ENCODE data around the gene CYTH3. TPM values are rescaled to one million over a fixed set of nuclear protein-coding genes. Genes with fewer than 3 reads are reported as not detected.

CYTH3 gene
- total RNA-seq, 1 donor from 2014 or later = 2.6 TPM

DNA sequence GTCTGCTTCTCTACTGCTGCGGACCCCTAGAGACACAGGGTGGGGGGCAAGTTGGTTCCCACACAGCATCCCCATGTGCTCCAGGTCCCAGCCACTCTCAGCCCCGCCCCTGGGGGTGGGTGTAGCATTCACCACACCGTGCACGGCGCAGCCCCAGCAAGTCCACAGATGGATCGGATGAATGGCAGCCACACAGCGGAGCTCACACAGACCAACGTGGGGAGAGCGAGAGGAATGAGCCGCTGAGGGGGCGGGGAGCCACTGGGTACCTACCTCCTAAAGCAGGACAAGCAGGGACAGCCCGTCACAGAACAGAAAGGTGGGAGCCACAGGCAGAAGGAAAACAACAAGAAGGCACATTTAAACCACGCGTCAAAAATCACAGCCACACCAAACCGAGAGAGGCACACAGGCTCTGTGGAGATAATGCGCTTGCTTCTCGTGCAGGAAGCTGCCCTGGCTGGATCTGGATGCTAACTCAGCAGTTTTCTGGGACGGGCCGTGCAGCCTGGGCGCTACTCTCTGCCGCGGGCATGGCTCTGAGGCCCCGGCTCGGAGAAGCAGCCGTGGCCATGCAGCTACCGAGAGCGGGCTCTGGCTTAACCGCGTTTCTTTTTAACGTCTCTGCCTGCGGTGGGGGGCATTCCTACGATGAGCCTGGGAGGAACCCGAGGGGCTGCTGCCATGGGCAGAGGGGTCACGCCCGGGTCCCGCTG lies 102.5 kb downstream of the CYTH3 start:
- intact Hi-C loops (cut with micrococcal nuclease) = no loop called here
- POLR2A ChIA-PET = no interaction called here
- no peaks in the 10 kb centered on the region for H3K27me3 Mint-ChIP-seq
- TF ChIP-seq, protein P1, sequence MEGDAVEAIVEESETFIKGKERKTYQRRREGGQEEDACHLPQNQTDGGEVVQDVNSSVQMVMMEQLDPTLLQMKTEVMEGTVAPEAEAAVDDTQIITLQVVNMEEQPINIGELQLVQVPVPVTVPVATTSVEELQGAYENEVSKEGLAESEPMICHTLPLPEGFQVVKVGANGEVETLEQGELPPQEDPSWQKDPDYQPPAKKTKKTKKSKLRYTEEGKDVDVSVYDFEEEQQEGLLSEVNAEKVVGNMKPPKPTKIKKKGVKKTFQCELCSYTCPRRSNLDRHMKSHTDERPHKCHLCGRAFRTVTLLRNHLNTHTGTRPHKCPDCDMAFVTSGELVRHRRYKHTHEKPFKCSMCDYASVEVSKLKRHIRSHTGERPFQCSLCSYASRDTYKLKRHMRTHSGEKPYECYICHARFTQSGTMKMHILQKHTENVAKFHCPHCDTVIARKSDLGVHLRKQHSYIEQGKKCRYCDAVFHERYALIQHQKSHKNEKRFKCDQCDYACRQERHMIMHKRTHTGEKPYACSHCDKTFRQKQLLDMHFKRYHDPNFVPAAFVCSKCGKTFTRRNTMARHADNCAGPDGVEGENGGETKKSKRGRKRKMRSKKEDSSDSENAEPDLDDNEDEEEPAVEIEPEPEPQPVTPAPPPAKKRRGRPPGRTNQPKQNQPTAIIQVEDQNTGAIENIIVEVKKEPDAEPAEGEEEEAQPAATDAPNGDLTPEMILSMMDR (IDR thresholded peaks at IDR 0.05) = no peak
- DNase-seq (no peak), ATAC-seq (ENCODE audit: low read depth) (no peak)
- no peak overlapping the region for H3K4me3 Mint-ChIP-seq
- H3K27ac Mint-ChIP-seq = no peak overlapping the region
- peaks cover 7% of the 10 kb centered on the region for H3K4me1 Mint-ChIP-seq
- H3K36me3 Mint-ChIP-seq (ENCODE audit: low read depth) = peaks cover 3% of the 10 kb centered on the region
- CTCF ChIA-PET = no interaction called here
- H3K9me3 Mint-ChIP-seq = no peaks in the 10 kb centered on the region

DNA sequence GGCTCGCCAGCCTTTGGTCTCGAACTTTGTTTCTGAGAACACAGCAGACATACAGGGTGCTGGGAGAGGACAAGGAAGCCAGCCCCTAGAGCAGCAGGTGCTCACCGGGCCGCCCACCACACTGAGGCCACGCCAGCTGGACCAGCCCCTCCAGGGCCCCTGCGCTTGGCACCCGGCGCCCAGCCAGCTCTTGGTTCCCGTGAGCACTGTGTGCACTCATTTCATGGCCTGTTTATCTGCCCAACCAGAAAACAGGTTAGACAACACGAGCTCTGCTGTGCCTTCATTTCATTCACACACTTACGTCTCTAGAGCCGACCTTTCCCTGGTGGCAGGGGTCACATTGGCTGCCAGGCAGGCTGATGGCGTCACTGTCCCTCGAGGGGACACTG lies 104.0 kb downstream of the CYTH3 start:
- no peak overlapping the region for H3K27ac Mint-ChIP-seq
- CTCF ChIA-PET = no interaction called here
- H3K27me3 Mint-ChIP-seq = no peaks in the 10 kb centered on the region

DNA sequence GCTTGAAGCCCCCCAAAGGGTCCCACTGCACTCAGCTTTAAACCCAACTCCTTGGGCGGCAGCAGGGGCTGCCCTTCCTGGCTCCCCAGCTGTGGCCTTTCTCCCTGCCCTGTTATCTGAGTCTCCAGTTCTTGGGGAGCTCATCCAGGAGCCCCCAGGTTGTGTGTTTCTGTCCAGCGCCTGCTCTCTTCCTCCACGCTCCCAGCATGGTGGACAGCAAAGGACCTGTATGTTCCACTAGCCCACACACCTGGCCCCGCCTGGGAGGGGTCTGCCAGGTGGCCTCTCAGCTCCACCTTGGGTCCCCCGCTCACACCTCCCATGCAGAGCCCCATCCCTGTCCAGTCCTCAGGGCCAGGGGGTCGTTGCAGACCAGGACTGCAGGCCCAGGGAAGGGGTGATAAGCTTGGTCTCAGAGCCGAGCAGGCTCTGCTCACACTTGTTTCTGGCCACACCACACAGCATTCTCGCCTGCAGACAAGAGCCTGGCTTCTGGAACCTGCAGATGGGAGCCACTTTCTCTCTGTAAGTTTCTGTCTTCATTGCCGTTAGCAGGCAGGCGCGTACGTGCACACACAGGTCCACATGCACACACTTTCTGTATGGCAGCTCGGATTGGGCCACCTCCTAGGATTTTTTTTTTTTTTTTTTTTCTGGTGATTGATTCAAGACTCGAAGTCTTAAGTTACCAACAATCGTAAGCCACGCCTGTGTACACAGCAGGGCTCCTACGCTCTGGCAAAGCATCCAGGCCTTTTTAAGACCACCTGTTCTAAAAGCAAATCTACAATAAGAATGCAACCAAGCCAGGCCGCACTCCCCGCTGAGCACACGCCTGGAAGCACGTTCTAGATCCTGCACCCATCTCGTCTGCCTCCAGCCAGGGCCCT lies 104.6 kb downstream of the CYTH3 start:
- POLR2A ChIA-PET = no interaction called here
- Mint-ChIP-seq H3K9me3 (no peaks in the 10 kb centered on the region), H3K4me3 (no peak overlapping the region), H3K27ac (no peak overlapping the region), H3K4me1 (peaks cover 7% of the 10 kb centered on the region), H3K27me3 (no peaks in the 10 kb centered on the region), H3K36me3 (ENCODE audit: low read depth) (peaks cover 3% of the 10 kb centered on the region)
- CTCF ChIA-PET = no interaction called here
- ATAC-seq (ENCODE audit: low read depth) (no peak), DNase-seq (no peak)
- TF ChIP-seq, protein P1 (IDR thresholded peaks at IDR 0.05) = no peak
- intact Hi-C loops (cut with micrococcal nuclease) = no loop called here

More for the DNA sequence above, 104.0 kb downstream of the CYTH3 start:
- TF ChIP-seq, protein P1 (IDR thresholded peaks at IDR 0.05) = no peak
- intact Hi-C loops (cut with micrococcal nuclease) = no loop called here
- no peak for DNase-seq
- H3K9me3 Mint-ChIP-seq = no peaks in the 10 kb centered on the region
- no peak overlapping the region for H3K4me3 Mint-ChIP-seq
- POLR2A ChIA-PET = no interaction called here
- peaks cover 7% of the 10 kb centered on the region for H3K4me1 Mint-ChIP-seq
- peaks cover 3% of the 10 kb centered on the region for H3K36me3 Mint-ChIP-seq (ENCODE audit: low read depth)
- no peak for ATAC-seq (ENCODE audit: low read depth)

DNA sequence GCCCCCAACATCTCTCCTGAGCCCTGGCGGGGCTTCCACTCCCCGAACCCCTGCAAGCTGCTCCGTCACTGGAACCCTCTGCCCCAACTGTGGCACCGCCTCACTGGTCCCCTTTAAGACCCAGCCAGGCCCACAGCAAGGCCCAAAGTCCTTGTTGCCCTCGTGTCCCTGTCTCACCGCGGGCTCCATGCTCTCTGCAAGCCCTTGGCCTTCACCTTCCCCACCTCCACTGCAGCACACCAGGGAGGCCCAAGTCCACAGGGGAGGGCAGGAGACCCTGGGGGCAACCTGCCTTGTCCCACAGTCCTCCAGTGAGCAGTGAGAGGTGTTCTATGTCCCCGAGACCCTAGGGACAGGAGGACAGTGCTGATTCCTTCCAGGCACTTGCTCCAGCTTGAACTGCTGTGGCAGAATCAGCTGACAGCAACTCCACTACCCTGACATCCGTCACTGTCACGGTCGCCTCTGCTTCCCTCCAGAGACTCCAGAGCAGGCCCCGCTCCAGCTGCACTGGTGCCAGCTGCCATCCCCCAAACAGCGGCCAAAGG lies 105.3 kb downstream of the CYTH3 start:
- no peak overlapping the region for H3K4me3 Mint-ChIP-seq
- CTCF ChIA-PET = no interaction called here
- no peak overlapping the region for H3K27ac Mint-ChIP-seq
- POLR2A ChIA-PET = no interaction called here
- intact Hi-C loops (cut with micrococcal nuclease) = no loop called here
- H3K9me3 Mint-ChIP-seq = no peaks in the 10 kb centered on the region
- ATAC-seq (ENCODE audit: low read depth) (no peak), DNase-seq (no peak)
- TF ChIP-seq, protein P1 (IDR thresholded peaks at IDR 0.05) = no peak
- H3K27me3 Mint-ChIP-seq = no peaks in the 10 kb centered on the region
- peaks cover 7% of the 10 kb centered on the region for H3K4me1 Mint-ChIP-seq
- H3K36me3 Mint-ChIP-seq (ENCODE audit: low read depth) = peaks cover 3% of the 10 kb centered on the region

DNA sequence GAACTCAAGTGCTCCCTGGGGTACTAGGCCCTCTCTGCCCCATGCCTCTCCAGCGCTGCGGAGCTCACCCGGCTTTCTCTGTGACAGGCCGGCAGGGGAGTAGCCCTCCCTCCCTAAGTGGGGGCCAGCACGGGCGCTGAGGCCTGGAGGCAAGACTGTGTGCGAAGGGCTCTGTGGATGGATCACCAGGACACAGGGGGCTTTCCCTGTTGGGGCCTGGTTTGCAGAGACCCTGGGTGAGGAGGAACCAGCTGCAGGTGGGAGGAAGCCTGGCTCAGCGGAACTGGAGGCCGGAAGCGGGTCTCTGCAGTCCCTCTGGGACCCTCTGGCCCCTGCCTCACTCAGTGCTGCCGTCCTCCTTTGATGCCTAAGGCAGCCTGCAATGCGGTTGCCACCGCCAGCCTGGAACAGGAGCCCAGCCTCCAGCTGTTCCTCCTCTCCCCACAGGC lies 106.0 kb downstream of the CYTH3 start:
- TF ChIP-seq, protein P1 (IDR thresholded peaks at IDR 0.05) = no peak
- POLR2A ChIA-PET = no interaction called here
- CTCF ChIA-PET = no interaction called here
- no peak overlapping the region for H3K27ac Mint-ChIP-seq
- H3K4me3 Mint-ChIP-seq = no peak overlapping the region
- no peaks in the 10 kb centered on the region for H3K27me3 Mint-ChIP-seq
- no peak for DNase-seq
- intact Hi-C loops (cut with micrococcal nuclease) = no loop called here
- no peak for ATAC-seq (ENCODE audit: low read depth)
- no peaks in the 10 kb centered on the region for H3K9me3 Mint-ChIP-seq
- H3K4me1 Mint-ChIP-seq = peaks cover 7% of the 10 kb centered on the region
- peaks cover 6% of the 10 kb centered on the region for H3K36me3 Mint-ChIP-seq (ENCODE audit: low read depth)

All from activated B cell treated with CpG ODN at 0.5 μM for 24 hours (primary cell).